Transverse colon (tissue), 4 donors: ENCODE data around the gene NMT2. TPM values are rescaled to one million over a fixed set of nuclear protein-coding genes. Genes with fewer than 3 reads are reported as not detected.

Source experiments
- DNase-seq: peaks from one replicate; pipeline ENCODE4 v3.0.0-alpha.2; 2019
- H3K27ac ChIP-seq, 4 donors: fragments of 200-600 bp; sonication (generic); 2 replicates each; pipeline ENCODE4 v1.5.1; 2016 to 2018; ENCODE audit warnings: inconsistent platforms in 4 of 4
- H3K27me3 ChIP-seq: fragments of 200-600 bp; sonication (generic); 2 replicates; pipeline ENCODE4 v1.5.1; 2017; ENCODE audit warnings: inconsistent platforms
- H3K36me3 ChIP-seq, 4 donors: fragments of 200-600 bp; sonication (generic); 2 replicates each; pipeline ENCODE4 v1.5.1; 2017 to 2019; ENCODE audit warnings: inconsistent platforms in 4 of 4
- H3K4me1 ChIP-seq, 4 donors: fragments of 200-600 bp; sonication (generic); 2 replicates each; pipeline ENCODE4 v1.5.1; 2017 to 2020; ENCODE audit warnings: inconsistent platforms in 4 of 4
- H3K4me3 ChIP-seq, 4 donors: fragments of 200-600 bp; sonication (generic); 1 replicate in 1 of 4; 2 replicates in 3 of 4; pipeline versions ENCODE4 v1.5.1 to v1.6.1; 2017 to 2019; ENCODE audit warnings: inconsistent platforms in 4 of 4
- H3K9me3 ChIP-seq, 2 donors: fragments of 200-600 bp; sonication (generic); 2 replicates each; pipeline ENCODE4 v1.5.1; 2017 to 2019; ENCODE audit warnings: inconsistent platforms in 2 of 2
- EP300 ChIP-seq: sonication (generic); formaldehyde crosslinking; IDR thresholded peaks from one replicate; pipeline ENCODE4 v1.6.1; 2017; ENCODE audit warnings: antibody characterized with exemption, low read depth
- POLR2A ChIP-seq: fragments of 450-650 bp; IDR thresholded peaks from one replicate; pipeline ENCODE4 v1.6.1; 2016; ENCODE audit warnings: antibody characterized with exemption, mild to moderate bottlenecking, moderate library complexity
- POLR2AphosphoS5 ChIP-seq, 3 donors: sonication (generic); formaldehyde crosslinking; IDR thresholded peaks; one replicate each; pipeline ENCODE4 v1.6.1; 2016; ENCODE audit warnings: antibody characterized with exemption in 3 of 3
- WGBS, 2 donors: methylation state at CpG; one replicate each; pipeline ENCODE4 v1.1.5; 2018; ENCODE audit warnings: low coverage in 1 of 2; 5-methylcytosine and 5-hydroxymethylcytosine counted together
- in situ Hi-C, 4 donors: fragments of 200-750 bp; cut with MboI; loops; one replicate each; pipeline versions ENCODE4 v1.15.0 to v1.15.1; 2017; ENCODE audit warnings: low sequenced_read_pairs in 3 of 4, low pct_ligation_motif_present in 1 of 4, low pct_unique_long_range_greater_than_20kb in 1 of 4
- intact Hi-C: fragments of 100-400 bp; cut with DNase I; formaldehyde crosslinking; loops from one replicate; pipeline ENCODE4 v1.15.1; 2023; ENCODE audit warnings: low total_unique reads
- small RNA-seq, 4 donors: library from RNA; depleted of rRNA; stranded (forward); fragments of <200 nt; gene quantifications; one replicate each; pipeline ENCODE3, GENCODE V24; 2016
- total RNA-seq, 4 donors: library from RNA; depleted of rRNA; stranded (reverse); fragments of >200 nt; gene quantifications; one replicate each; pipeline ENCODE4 v1.1.0, GENCODE V29; 2016
- TF ChIP-seq, protein P1 (sequence below), 5 experiments: fragments of 200-600 bp in 3 of 5; fragments of 450-650 bp in 2 of 5; sonication (generic) in 3 of 5; IDR thresholded peaks; 1 replicate in 2 of 5; 2 replicates in 3 of 5; pipeline ENCODE4 v1.5.1; 2016 to 2017; ENCODE audit warnings: antibody characterized with exemption in 5 of 5, inconsistent platforms in 3 of 5, mild to moderate bottlenecking in 2 of 5, moderate library complexity in 1 of 5

Gene NMT2
- total RNA-seq, 4 donors from 2014 or later: 5.2 to 39.3 (median 33.8) TPM

DNA sequence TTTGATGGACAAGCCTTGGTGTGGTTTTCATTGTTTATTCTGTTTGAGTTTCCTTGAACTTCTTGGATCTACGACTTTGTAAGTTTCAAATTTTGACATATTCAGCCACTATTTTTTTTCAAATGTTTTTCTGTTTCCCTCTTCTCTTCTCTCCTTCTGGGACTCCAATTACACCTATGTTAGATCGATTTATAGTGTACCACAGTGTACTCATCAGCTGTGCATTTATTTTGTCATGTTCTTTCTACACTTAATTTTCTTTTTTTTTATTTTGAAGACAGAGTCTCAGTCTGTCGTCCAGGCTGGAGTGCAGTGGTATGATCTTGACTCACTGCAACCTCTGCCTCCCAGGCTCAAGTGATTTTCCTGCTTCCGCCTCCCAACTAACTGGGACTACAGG, 108.6 kb downstream of the NMT2 start:
- Histone ChIP-seq H3K27ac (no peak overlapping the region), H3K4me1 (no peaks in the 10 kb centered on the region), H3K9me3 (no peaks in the 10 kb centered on the region), H3K4me3 (no peak overlapping the region), H3K27me3 (no peaks in the 10 kb centered on the region), H3K36me3 (no peaks in the 10 kb centered on the region)
- intact Hi-C loops: loop anchor here (5.0 kb wide), 1 partner anchor 268 kb away; no protein-coding TSS in a partner anchor
- DNase-seq: no peak
- WGBS, 2 donors: 70 to 75% methylated on average over 4 of the region's 4 CpGs
- in situ Hi-C loops: no loop called here
- TF ChIP-seq, protein P1, sequence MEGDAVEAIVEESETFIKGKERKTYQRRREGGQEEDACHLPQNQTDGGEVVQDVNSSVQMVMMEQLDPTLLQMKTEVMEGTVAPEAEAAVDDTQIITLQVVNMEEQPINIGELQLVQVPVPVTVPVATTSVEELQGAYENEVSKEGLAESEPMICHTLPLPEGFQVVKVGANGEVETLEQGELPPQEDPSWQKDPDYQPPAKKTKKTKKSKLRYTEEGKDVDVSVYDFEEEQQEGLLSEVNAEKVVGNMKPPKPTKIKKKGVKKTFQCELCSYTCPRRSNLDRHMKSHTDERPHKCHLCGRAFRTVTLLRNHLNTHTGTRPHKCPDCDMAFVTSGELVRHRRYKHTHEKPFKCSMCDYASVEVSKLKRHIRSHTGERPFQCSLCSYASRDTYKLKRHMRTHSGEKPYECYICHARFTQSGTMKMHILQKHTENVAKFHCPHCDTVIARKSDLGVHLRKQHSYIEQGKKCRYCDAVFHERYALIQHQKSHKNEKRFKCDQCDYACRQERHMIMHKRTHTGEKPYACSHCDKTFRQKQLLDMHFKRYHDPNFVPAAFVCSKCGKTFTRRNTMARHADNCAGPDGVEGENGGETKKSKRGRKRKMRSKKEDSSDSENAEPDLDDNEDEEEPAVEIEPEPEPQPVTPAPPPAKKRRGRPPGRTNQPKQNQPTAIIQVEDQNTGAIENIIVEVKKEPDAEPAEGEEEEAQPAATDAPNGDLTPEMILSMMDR (IDR thresholded peaks at IDR 0.05): no peak
- no peak for TF ChIP-seq EP300
- no peak for TF ChIP-seq POLR2A
- TF ChIP-seq POLR2AphosphoS5 (IDR thresholded peaks at IDR 0.05): no peak

DNA sequence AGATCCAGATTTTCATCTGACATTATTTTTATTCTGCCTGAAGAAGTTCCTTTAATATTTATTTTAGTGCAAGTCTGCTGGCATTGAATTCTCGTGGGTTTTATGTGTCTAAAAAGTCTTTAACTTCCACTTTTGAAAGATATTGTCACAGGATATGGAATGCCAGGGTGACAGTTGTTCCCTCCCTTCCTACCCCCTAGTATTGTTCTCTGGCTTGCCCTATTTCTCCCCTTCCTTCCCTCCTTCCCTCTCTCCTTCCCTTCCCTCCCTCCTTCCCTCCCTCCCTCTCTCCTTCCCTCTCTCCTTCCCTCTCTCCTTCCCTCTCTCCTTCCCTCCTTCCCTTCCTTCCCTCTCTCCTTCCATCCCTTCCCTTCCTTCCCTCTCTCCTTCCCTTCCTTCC, 109.8 kb downstream of the NMT2 start:
- H3K4me3 ChIP-seq: no peak overlapping the region
- 38 to 58% methylated on average over 1 of the region's 1 CpG for WGBS, 2 donors
- H3K27me3 ChIP-seq: no peaks in the 10 kb centered on the region
- no peak for DNase-seq
- no peaks in the 10 kb centered on the region for H3K9me3 ChIP-seq
- no peaks in the 10 kb centered on the region for H3K4me1 ChIP-seq
- in situ Hi-C loops: no loop called here
- TF ChIP-seq, protein P1 (IDR thresholded peaks at IDR 0.05): no peak
- TF ChIP-seq EP300: no peak
- TF ChIP-seq POLR2AphosphoS5 (IDR thresholded peaks at IDR 0.05): no peak
- no peak for TF ChIP-seq POLR2A
- no peak overlapping the region for H3K27ac ChIP-seq
- H3K36me3 ChIP-seq: no peaks in the 10 kb centered on the region
- intact Hi-C loops: no loop called here

Small RNA genes lying within 50 kb of the gene (small RNA-seq; reads per million reads assigned to genes)
- gene AL590365.1: 0 reads per million in 4 donors

Other genes starting within 250 kb of the NMT2 start
- 10 to 100 TPM in 3 of 4 donors, 1 to 10 TPM in 1; 10.0 to 61.3 (median 13.8) TPM for gene DCLRE1C, start 214.6 kb downstream of the NMT2 start, total RNA-seq
- not detected for gene MEIG1, start 209.3 kb downstream of the NMT2 start, total RNA-seq
- gene OLAH, start 124.8 kb downstream of the NMT2 start, total RNA-seq: not detected
- gene ACBD7, start 79.9 kb downstream of the NMT2 start, total RNA-seq: not detected
- gene RPP38, start 71.3 kb downstream of the NMT2 start, total RNA-seq: 100 to 1,000 TPM in 1 of 4 donors, 10 to 100 TPM in 2, 1 to 10 TPM in 1; 4.1 to 103 (median 20.9) TPM
- gene FAM171A1, start 202.6 kb upstream of the NMT2 start, total RNA-seq: 10 to 100 TPM; 29.2 to 42.2 (median 38.2) TPM